22Rv1 (cell line): ENCODE results near the gene GOLGA5.

Experiments used
- ZFX ChIP-seq: fragments of 450-650 bp; IDR thresholded peaks from 2 replicates; pipeline ENCODE4 v1.6.1; 2017; ENCODE audit warnings: antibody characterized with exemption, borderline replicate concordance
- TF ChIP-seq, protein P1 (sequence below): fragments of 450-650 bp; IDR thresholded peaks from 2 replicates; pipeline ENCODE4 v1.5.1; 2017; ENCODE audit warnings: mild to moderate bottlenecking

DNA sequence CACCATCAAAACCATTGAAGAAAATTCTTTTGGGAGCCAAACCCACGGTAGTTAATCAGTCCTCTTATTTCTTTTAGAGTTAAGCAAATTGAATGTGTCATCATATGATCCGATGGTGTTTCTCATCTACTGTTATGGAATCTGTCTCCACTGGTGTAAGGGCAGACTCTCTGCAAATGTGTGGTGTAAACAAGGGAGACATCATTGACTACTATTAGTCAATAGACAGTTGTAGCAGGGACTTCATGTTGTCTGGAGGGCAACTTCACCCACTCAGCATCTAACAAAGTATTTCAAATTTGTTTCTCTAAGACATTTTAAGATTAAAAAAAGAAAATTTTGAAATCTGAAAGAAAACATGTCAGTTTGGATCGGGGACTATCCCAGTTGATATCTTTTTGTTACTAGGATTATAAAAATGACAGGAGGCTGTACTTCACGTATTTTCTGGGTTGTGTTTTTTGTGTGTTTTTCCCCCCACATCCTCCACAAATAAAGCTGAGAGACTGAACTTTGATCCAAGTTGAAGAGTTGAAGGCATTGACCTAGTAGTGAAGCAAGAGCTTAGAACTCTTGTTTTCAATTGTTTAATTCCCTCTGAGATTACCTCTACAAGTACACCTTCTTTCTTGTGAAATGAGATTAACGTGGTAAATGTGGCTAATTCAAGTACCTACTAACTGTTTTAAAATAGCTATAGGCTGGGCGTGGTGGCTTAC, 4.0 kb downstream of the GOLGA5 start:
- TF ChIP-seq, protein P1, sequence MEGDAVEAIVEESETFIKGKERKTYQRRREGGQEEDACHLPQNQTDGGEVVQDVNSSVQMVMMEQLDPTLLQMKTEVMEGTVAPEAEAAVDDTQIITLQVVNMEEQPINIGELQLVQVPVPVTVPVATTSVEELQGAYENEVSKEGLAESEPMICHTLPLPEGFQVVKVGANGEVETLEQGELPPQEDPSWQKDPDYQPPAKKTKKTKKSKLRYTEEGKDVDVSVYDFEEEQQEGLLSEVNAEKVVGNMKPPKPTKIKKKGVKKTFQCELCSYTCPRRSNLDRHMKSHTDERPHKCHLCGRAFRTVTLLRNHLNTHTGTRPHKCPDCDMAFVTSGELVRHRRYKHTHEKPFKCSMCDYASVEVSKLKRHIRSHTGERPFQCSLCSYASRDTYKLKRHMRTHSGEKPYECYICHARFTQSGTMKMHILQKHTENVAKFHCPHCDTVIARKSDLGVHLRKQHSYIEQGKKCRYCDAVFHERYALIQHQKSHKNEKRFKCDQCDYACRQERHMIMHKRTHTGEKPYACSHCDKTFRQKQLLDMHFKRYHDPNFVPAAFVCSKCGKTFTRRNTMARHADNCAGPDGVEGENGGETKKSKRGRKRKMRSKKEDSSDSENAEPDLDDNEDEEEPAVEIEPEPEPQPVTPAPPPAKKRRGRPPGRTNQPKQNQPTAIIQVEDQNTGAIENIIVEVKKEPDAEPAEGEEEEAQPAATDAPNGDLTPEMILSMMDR: no peak
- no peak for TF ChIP-seq ZFX
